Adrenal gland (tissue), 5 donors: ENCODE measurements around the gene ZP1.

Experiments used
- CTCF ChIP-seq, 6 experiments: fragments of 450-650 bp in 4 of 6; fragments of 200-600 bp in 2 of 6; sonication (generic) in 1 of 6; IDR thresholded peaks; 1 replicate in 5 of 6; 2 replicates in 1 of 6; pipeline versions ENCODE4 v1.5.1 to v1.8.0; 2016 to 2021; ENCODE audit warnings: antibody characterized with exemption in 6 of 6, mild to moderate bottlenecking in 2 of 6, moderate library complexity in 1 of 6
- POLR2A ChIP-seq, 2 donors: fragments of 450-650 bp; IDR thresholded peaks; one replicate each; pipeline ENCODE4 v1.6.1; 2017; ENCODE audit warnings: antibody characterized with exemption in 2 of 2, mild to moderate bottlenecking in 2 of 2, moderate library complexity in 1 of 2
- donor health status: DM: no; HTN: no; CAD: no.

DNA sequence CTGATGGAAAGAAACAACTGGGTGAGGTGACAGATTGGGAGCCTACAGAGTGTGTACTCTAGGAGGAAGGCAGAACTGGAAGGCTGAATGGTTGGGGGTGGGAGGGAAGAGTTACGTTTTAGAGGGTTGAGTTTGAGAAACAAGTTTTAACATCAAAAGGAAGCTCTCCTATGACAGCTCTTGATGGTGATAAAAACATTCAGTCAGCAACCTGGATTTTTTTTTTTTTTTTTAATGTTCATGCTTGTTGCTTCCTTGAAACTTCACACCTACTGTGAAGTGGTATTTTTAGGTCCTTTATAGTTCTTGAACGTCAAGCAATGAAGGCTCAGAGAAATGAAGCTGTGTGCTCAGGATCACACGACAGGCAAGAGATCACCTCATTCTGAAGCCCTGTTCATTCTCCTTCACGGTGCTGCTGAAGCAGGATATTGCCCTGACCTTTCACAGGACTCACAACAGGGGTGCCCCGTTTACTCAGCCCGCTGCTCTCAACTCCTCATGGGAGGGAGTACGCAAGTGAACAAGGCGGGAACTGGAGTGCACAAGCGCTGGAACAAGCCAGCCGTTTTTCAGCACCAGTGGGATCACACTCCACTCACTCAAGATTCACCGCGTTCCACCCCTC, 45.0 kb downstream of the ZP1 start:
- TF ChIP-seq CTCF (IDR thresholded peaks at IDR 0.05), result no peak
- no peak for TF ChIP-seq POLR2A (IDR thresholded peaks at IDR 0.05)
